Measurements from ENCODE around the gene PTPN4.

The PTPN4 gene

GRCh38 chr2:119808516-119809147, 48.9 kb downstream of the PTPN4 start:
- Histone ChIP-seq H3K27ac (ENCODE audit: low read depth, low read length) (no peak overlapping the region), H3K4me1 (ENCODE audit: control insufficient read depth, insufficient read depth, low read length) (peaks cover 8% of the 10 kb centered on the region; the same call in 1 of the 2 replicates), H3K9ac (ENCODE audit: low read depth, low read length) (no peak overlapping the region), H3K36me3 (ENCODE audit: control insufficient read depth, insufficient read depth, low read length) (peaks cover 30% of the 10 kb centered on the region), H3K4me3 (ENCODE audit: low read depth, low read length) (no peak overlapping the region), H3K27me3 (ENCODE audit: control insufficient read depth, insufficient read depth, low read length) (no peaks in the 10 kb centered on the region), H3K9me3 (ENCODE audit: control insufficient read depth, insufficient read depth, low read length) (no peaks in the 10 kb centered on the region)

GRCh38 chr2:119809339-119810048, 49.8 kb downstream of the PTPN4 start:
- H3K4me3 ChIP-seq (ENCODE audit: low read depth, low read length) = no peak overlapping the region
- no peak overlapping the region for H3K9ac ChIP-seq (ENCODE audit: low read depth, low read length)
- no peaks in the 10 kb centered on the region for H3K9me3 ChIP-seq (ENCODE audit: control insufficient read depth, insufficient read depth, low read length)
- peak overlapping the region; percentile 14 for H3K27ac ChIP-seq (ENCODE audit: low read depth, low read length)
- peaks cover 8% of the 10 kb centered on the region; the same call in 1 of the 2 replicates for H3K4me1 ChIP-seq (ENCODE audit: control insufficient read depth, insufficient read depth, low read length)
- H3K27me3 ChIP-seq (ENCODE audit: control insufficient read depth, insufficient read depth, low read length) = no peaks in the 10 kb centered on the region
- H3K36me3 ChIP-seq (ENCODE audit: control insufficient read depth, insufficient read depth, low read length) = peaks cover 30% of the 10 kb centered on the region

GRCh38 chr2:119810049-119810630, 50.4 kb downstream of the PTPN4 start:
- Histone ChIP-seq H3K4me3 (ENCODE audit: low read depth, low read length) (no peak overlapping the region), H3K4me1 (ENCODE audit: control insufficient read depth, insufficient read depth, low read length) (peaks cover 8% of the 10 kb centered on the region; the same call in 1 of the 2 replicates), H3K9me3 (ENCODE audit: control insufficient read depth, insufficient read depth, low read length) (no peaks in the 10 kb centered on the region), H3K9ac (ENCODE audit: low read depth, low read length) (no peak overlapping the region), H3K36me3 (ENCODE audit: control insufficient read depth, insufficient read depth, low read length) (peaks cover 30% of the 10 kb centered on the region), H3K27me3 (ENCODE audit: control insufficient read depth, insufficient read depth, low read length) (no peaks in the 10 kb centered on the region), H3K27ac (ENCODE audit: low read depth, low read length) (no peak overlapping the region)

- H3K27me3 ChIP-seq (ENCODE audit: control insufficient read depth, insufficient read depth, low read length) = no peaks in the 10 kb centered on the region
- H3K27ac ChIP-seq (ENCODE audit: low read depth, low read length) = no peak overlapping the region
- peaks cover 3% of the 10 kb centered on the region; the same call in 1 of the 2 replicates for H3K4me1 ChIP-seq (ENCODE audit: control insufficient read depth, insufficient read depth, low read length)
- no peak overlapping the region for H3K4me3 ChIP-seq (ENCODE audit: low read depth, low read length)
- H3K36me3 ChIP-seq (ENCODE audit: control insufficient read depth, insufficient read depth, low read length) = peaks cover 37% of the 10 kb centered on the region
- no peaks in the 10 kb centered on the region for H3K9me3 ChIP-seq (ENCODE audit: control insufficient read depth, insufficient read depth, low read length)
- no peak overlapping the region for H3K9ac ChIP-seq (ENCODE audit: low read depth, low read length)
Measured at GRCh38 chr2:119814216-119814615, 54.5 kb downstream of the PTPN4 start.

GRCh38 chr2:119818792-119819191, 59.1 kb downstream of the PTPN4 start:
- Histone ChIP-seq H3K9me3 (ENCODE audit: control insufficient read depth, insufficient read depth, low read length) (no peaks in the 10 kb centered on the region), H3K4me3 (ENCODE audit: low read depth, low read length) (no peak overlapping the region), H3K9ac (ENCODE audit: low read depth, low read length) (no peak overlapping the region), H3K36me3 (ENCODE audit: control insufficient read depth, insufficient read depth, low read length) (peaks cover 11% of the 10 kb centered on the region), H3K27me3 (ENCODE audit: control insufficient read depth, insufficient read depth, low read length) (no peaks in the 10 kb centered on the region), H3K4me1 (ENCODE audit: control insufficient read depth, insufficient read depth, low read length) (peaks cover 11% of the 10 kb centered on the region), H3K27ac (ENCODE audit: low read depth, low read length) (no peak overlapping the region)

GRCh38 chr2:119819846-119820245, 60.1 kb downstream of the PTPN4 start:
- Histone ChIP-seq H3K9me3 (ENCODE audit: control insufficient read depth, insufficient read depth, low read length) (no peaks in the 10 kb centered on the region), H3K27ac (ENCODE audit: low read depth, low read length) (no peak overlapping the region), H3K9ac (ENCODE audit: low read depth, low read length) (no peak overlapping the region), H3K4me3 (ENCODE audit: low read depth, low read length) (no peak overlapping the region), H3K4me1 (ENCODE audit: control insufficient read depth, insufficient read depth, low read length) (peaks cover 14% of the 10 kb centered on the region), H3K36me3 (ENCODE audit: control insufficient read depth, insufficient read depth, low read length) (peaks cover 11% of the 10 kb centered on the region), H3K27me3 (ENCODE audit: control insufficient read depth, insufficient read depth, low read length) (no peaks in the 10 kb centered on the region)

GRCh38 chr2:119820275-119820674, 60.6 kb downstream of the PTPN4 start:
- peaks cover 14% of the 10 kb centered on the region for H3K4me1 ChIP-seq (ENCODE audit: control insufficient read depth, insufficient read depth, low read length)
- no peak overlapping the region for H3K9ac ChIP-seq (ENCODE audit: low read depth, low read length)
- no peaks in the 10 kb centered on the region for H3K27me3 ChIP-seq (ENCODE audit: control insufficient read depth, insufficient read depth, low read length)
- H3K36me3 ChIP-seq (ENCODE audit: control insufficient read depth, insufficient read depth, low read length) = peaks cover 11% of the 10 kb centered on the region
- no peak overlapping the region for H3K27ac ChIP-seq (ENCODE audit: low read depth, low read length)
- no peak overlapping the region for H3K4me3 ChIP-seq (ENCODE audit: low read depth, low read length)
- no peaks in the 10 kb centered on the region for H3K9me3 ChIP-seq (ENCODE audit: control insufficient read depth, insufficient read depth, low read length)

- Histone ChIP-seq H3K4me1 (ENCODE audit: control insufficient read depth, insufficient read depth, low read length) (peaks cover 14% of the 10 kb centered on the region), H3K27me3 (ENCODE audit: control insufficient read depth, insufficient read depth, low read length) (no peaks in the 10 kb centered on the region), H3K36me3 (ENCODE audit: control insufficient read depth, insufficient read depth, low read length) (peaks cover 5% of the 10 kb centered on the region; the same call in 1 of the 2 replicates), H3K4me3 (ENCODE audit: low read depth, low read length) (no peak overlapping the region), H3K27ac (ENCODE audit: low read depth, low read length) (no peak overlapping the region), H3K9ac (ENCODE audit: low read depth, low read length) (no peak overlapping the region), H3K9me3 (ENCODE audit: control insufficient read depth, insufficient read depth, low read length) (no peaks in the 10 kb centered on the region)
Measured at GRCh38 chr2:119821266-119821665, 61.5 kb downstream of the PTPN4 start.

- Histone ChIP-seq H3K4me3 (ENCODE audit: low read depth, low read length) (no peak overlapping the region), H3K4me1 (ENCODE audit: control insufficient read depth, insufficient read depth, low read length) (peaks cover 14% of the 10 kb centered on the region), H3K27me3 (ENCODE audit: control insufficient read depth, insufficient read depth, low read length) (no peaks in the 10 kb centered on the region), H3K9ac (ENCODE audit: low read depth, low read length) (no peak overlapping the region), H3K27ac (ENCODE audit: low read depth, low read length) (no peak overlapping the region), H3K36me3 (ENCODE audit: control insufficient read depth, insufficient read depth, low read length) (peaks cover 5% of the 10 kb centered on the region; the same call in 1 of the 2 replicates), H3K9me3 (ENCODE audit: control insufficient read depth, insufficient read depth, low read length) (no peaks in the 10 kb centered on the region)
Measured at GRCh38 chr2:119823734-119824334, 64.1 kb downstream of the PTPN4 start.

GRCh38 chr2:119826370-119826961, 66.7 kb downstream of the PTPN4 start:
- peaks cover 8% of the 10 kb centered on the region for H3K4me1 ChIP-seq (ENCODE audit: control insufficient read depth, insufficient read depth, low read length)
- H3K27me3 ChIP-seq (ENCODE audit: control insufficient read depth, insufficient read depth, low read length) = no peaks in the 10 kb centered on the region
- no peak overlapping the region for H3K9ac ChIP-seq (ENCODE audit: low read depth, low read length)
- no peak overlapping the region for H3K4me3 ChIP-seq (ENCODE audit: low read depth, low read length)
- no peaks in the 10 kb centered on the region for H3K9me3 ChIP-seq (ENCODE audit: control insufficient read depth, insufficient read depth, low read length)
- no peaks in the 10 kb centered on the region for H3K36me3 ChIP-seq (ENCODE audit: control insufficient read depth, insufficient read depth, low read length)
- H3K27ac ChIP-seq (ENCODE audit: low read depth, low read length) = no peak overlapping the region

Measured in HUES48 (cell line).